HG03432 (cell line): ENCODE data around the gene MBOAT1.
A peak's percentile ranks its signal among the peaks of the same experiment; 100 is the strongest.

ENCODE experiments used
- ATAC-seq: cut with Tn5 transposase; IDR thresholded peaks from one replicate; pipeline ENCODE4 v1.9.1; 2021; ENCODE audit warnings: mild to moderate bottlenecking, moderate library complexity; ENCODE audit not compliant: unreplicated experiment

MBOAT1 gene

GRCh38 chr6:20056350-20056992, 155.8 kb downstream of the MBOAT1 start:
- ATAC-seq: peak; percentile 67

DNA sequence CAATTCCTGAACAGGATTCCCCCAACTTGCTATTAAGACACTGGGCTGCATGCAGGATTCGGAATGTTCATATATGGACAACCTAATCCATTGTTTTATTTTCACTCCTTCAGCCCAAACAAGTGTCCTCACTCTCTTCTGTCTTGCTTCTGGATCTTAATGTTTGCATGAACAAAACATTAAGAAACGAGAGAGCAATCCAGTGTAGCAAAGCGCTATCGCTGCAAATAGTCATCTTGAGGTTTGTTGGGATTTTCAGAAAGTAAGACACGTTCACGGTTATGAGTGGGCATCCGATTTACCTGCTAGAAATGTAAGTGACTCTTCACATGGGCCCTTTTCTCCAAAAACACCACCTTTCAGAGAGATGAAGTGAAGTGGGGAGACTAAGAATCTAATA, 156.4 kb downstream of the MBOAT1 start:
- no peak for ATAC-seq
